Fibroblast of skin of abdomen (primary cell): ENCODE results near the gene IQCH.
"Not testable (repeated sequence)": the region's sequence is repeated elsewhere in the genome, so short reads cannot be mapped to it uniquely, and the experiment has no call there.

ENCODE experiments used
- DNase-seq: peaks from one replicate; pipeline ENCODE4 v3.0.0-alpha.2; 2013

The IQCH gene

GRCh38 chr15:67399925-67400324, 145.3 kb downstream of the IQCH start:
- DNase-seq = no peak

DNA sequence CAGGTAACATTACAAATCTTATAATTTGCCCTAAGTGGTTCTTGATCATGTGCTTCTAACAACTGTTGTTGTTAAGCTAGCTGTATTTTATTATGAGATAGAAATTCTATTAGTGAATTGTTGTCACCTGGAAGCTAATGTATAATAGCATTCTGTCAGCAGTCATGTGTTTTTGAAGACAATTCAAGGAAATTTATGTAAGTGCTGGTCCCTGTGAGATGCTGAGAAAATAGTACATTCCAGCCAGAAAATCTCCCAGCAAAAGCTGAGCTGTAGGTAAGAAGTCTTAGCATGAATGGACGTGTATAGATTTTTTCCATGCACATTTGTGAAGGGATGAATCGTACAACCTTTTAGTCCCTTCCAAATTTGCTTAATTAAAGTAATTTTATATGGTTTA, 146.3 kb downstream of the IQCH start:
- no peak for DNase-seq

DNA sequence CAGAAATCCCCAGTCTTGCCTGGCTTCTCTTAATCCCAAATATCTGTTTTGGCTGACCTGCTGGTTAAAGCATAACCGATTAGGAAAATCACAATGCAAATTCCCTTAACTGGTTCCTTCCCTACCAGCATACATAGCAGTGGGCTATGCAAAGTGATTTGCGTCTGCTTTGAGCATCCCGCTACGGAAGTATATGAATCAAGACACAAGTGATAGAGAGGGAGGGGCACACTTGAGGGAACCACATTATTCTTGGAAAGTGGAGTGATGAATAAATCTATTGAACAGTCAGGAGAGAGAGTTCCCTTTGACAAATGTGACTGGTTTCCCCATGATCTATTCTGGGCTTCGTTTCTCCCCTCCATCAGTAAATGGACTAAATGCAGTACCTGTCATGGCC, 146.8 kb downstream of the IQCH start:
- DNase-seq = no peak

GRCh38 chr15:67403428-67404154, 149.0 kb downstream of the IQCH start:
- no peak for DNase-seq

- DNase-seq = peak; percentile 66
Observed at GRCh38 chr15:67405208-67406191, 150.9 kb downstream of the IQCH start.

DNA sequence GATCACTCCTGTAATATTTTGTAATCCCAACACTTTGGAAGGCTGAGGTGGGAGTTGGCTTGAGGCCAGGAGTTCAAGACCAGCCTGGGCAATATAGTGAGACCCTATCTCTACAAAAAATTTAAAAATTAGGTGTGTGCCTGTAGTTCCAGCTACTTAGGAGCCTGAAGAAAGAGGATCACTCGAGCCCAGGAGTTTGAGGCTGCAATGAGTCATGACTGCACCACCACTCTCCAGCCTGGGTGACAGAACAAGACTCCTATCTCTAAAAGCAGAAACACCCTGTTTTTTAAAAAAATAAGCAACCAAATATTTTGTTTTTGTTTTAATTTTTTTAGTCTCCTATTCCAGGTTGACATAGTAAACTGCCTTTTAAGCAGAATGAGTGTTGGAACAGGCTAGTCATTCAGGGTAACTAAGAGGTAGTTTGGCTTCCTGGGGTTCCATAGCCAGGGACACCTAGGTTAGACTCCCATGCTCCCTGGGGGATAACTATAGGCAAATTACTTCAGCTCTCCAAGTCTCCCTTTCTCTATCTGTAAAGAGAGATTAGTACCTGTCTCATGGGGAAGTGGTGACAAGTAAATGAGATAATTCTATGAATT, 151.8 kb downstream of the IQCH start:
- no peak for DNase-seq

DNA sequence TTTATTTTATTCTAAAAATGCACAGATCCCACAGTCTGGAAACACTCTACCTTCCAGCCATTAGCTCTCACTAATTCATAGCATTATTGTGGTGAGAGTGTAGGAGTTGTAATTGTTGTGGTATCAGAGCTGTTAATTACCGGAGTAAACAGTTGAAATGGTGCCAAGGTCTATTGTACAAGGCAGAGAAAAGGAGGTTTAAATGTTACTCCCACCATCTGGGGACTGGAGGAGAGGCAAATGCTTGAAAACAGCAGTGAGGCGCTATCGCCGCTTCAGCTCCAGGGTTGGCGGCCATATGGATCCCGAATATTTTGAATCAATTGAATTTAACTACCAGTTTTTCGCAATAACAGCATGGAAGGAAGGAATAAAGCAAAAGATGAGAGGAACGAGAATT, 153.2 kb downstream of the IQCH start:
- DNase-seq = no peak

GRCh38 chr15:67409175-67409574, 154.6 kb downstream of the IQCH start:
- no peak for DNase-seq

- DNase-seq = no peak
Observed at GRCh38 chr15:67411486-67411885, 156.9 kb downstream of the IQCH start.

- DNase-seq = peak; percentile 13
Observed at GRCh38 chr15:67413770-67414390, 159.3 kb downstream of the IQCH start.

GRCh38 chr15:67415181-67415580, 160.6 kb downstream of the IQCH start:
- no peak for DNase-seq

GRCh38 chr15:67416891-67417290, 162.3 kb downstream of the IQCH start:
- no peak for DNase-seq

DNA sequence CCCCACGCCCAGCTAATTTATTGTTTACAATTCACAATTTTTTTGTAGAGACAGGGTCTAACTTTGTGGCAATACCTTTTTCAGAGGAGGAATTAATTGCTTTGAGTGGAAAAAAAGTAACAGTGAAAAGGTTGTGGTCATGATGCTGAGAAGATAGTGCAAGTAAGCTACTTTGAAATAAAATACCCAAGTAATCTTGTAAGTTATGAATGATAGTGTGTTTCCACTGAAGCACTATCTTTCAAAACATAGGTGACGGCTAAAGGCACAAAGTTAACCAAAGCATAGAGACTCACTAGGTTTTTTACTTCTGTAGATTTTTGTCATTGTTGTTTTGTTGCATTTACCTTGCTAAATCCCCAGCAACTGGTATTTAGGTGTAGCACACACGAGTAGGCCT, 165.1 kb downstream of the IQCH start:
- DNase-seq = no peak

DNA sequence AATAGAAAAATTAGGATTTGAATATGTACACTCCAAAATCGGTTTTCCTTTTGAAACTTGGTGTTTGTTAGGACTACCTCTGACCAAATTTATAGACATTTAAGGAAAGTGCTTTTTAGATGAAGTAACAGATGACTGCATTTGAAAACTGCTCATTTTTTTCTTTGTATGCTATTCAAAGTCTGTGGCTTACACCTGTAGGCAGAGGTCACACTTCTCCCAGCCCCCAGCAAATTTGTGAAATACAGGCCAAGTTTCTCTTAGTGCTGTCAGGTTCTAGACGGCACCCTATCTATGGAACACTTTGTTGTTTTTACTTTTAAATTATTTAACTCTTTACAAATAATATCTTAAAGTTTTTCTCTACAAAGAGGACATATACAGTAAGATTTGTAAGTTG, 165.6 kb downstream of the IQCH start:
- no peak for DNase-seq

DNA sequence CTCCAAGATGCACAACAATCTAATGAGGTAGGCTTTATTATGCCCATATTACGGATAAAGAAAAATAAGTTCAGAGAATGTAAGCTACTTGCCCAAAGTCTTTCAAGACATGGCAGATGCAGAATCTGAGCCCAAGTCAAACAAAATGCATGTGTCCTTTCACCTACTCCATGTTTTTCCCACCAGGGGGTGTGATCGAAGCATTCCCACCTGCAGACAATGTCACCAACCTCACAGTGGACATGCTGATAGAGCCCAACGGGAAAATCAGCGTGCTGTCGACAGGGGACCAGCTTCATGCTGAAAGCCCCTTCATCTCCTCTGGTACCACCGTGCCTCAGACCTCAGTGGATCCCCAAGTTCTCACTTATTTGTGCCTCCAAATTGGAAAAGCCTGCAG, 166.5 kb downstream of the IQCH start:
- DNase-seq = no peak

DNA sequence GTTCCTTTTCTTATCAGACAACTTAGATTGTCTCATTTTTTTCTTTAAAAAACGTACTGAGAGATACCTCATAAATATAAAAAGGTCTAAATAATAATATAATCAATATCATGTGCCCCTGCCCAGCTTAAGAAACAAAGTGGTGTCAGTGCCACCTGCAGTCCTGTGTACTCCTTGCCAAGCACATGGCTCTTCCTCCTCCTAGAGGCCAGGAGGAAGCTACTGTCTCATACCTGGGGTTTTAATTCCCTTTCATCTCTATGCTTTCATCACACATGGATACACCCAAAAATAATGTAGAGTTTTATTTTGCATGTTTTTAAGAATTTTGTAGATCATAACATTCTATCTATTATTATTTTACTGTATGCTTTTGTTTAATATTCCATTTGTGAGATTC, 167.7 kb downstream of the IQCH start:
- DNase-seq = no peak

DNA sequence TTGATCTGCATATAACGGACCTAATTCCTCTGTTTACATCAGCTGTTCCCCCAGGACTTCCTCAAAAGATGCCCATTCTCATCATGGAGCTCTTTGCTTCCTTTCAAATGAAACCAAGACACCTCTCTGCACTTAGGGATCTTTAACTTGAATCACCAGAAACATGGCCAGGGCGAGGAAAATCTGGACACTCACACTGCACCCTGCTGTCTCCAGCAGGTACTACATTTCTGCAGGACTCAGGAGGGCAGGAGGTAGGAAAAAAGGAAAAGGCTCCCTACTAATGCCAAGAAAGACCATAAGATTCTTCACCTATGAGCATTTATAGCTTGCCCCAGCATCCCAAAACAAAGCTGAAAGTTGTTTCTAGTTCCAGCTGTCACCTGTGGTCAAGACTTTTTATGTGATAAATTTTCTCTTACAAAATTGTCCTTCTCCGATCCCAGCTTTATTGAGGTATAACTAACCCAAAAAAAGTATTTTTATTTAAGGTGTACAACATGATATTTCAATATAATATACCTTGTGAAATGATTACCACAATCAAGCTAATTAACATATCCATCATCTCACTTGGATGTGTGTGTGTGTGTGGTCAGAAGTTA, 179.0 kb downstream of the IQCH start:
- peak; percentile 55 for DNase-seq

- not testable (repeated sequence) for DNase-seq
Observed at GRCh38 chr15:67436351-67437250, 182.0 kb downstream of the IQCH start.

DNA sequence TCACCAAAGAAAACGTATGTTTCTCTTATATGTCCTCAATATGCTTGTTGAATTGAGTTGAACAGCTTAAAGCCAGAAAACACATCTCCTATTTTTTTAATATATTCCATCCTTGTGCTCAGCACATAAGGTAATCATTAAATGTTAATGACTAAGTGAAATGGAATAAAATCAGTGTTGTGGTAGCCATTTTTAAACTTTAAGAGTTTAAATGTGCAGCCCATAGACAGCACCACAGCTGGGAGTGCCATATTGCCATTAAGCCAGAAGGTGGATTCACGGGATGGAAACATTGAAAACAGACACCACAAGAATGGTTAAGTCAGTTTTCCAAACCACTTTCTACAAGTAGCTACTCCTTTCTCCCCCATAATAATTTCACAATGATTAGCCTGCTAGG, 189.5 kb downstream of the IQCH start:
- DNase-seq = peak; percentile 54

DNA sequence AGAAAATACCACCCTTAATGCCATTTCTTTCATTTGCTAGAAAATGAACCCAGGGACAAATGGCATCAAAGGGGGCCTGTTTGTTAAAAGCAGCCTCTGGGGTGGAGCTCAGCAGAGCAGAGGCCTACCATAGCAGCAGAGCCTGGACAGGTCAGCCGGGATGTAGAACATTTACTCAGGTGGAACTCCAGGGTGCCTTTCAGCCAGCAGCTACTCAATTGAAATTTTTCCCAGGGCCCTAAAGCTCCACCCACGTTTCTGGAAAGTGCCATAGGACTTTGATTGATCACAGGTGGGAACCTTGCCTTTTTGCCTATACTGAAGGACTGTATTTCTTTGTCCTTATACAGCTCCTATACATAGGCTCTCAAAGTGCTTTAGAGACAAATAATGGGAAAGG, 191.9 kb downstream of the IQCH start:
- no peak for DNase-seq

GRCh38 chr15:67448372-67448771, 193.8 kb downstream of the IQCH start:
- DNase-seq = not testable (repeated sequence)
